ENCODE data around the gene ULBP1. TPM values are rescaled to one million over a fixed set of nuclear protein-coding genes. Genes with fewer than 3 reads are reported as not detected.

ULBP1 gene
- total RNA-seq, 2 experiments from 2014 or later = 2.5 to 2.7 TPM

DNA sequence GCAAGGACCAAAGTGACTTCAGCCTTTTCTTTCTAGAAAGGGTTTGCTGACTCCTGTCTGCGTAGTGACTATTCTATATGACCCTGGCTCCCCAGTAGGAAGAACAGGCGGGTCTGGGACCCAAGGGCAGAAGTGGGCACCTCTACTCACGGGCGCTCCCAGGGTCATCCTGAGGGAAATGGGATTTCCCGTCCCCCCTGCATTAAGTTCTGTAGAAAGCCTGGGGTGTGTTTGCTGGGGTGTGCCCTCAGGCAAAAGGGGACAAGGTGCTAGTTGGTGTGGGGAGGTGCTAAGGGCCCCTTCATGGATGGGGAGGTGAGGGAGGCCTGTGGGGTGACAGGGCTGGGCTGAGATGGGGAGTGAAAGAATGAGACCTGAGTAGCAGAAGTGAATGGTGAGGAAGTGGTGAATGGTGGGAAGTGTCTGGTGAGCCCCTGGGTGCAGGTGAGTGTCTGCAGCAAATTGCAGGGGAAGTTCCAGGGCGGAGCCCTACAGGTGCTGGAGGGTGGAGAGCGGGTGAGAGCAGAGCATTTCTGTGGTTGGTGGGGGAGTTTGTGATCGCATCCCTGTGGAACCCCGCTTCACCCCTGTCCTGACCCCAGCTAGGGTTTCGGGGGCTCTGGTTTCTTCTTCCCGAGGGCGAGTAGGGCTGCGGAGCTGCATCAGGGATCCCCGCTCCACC, 40.5 kb downstream of the ULBP1 start:
- DNase-seq (peak; percentile 78), ATAC-seq (peak; percentile 31)
- Mint-ChIP-seq H3K27me3 (peaks cover 14% of the 10 kb centered on the region), H3K36me3 (ENCODE audit: low read depth) (no peaks in the 10 kb centered on the region), H3K4me1 (ENCODE audit: low read depth) (peaks cover 60% of the 10 kb centered on the region), H3K9me3 (peaks cover 1% of the 10 kb centered on the region), H3K27ac (peak overlapping the region; percentile 9), H3K4me3 (peak overlapping the region; percentile 79)
- ChIA-PET POLR2A (no interaction called here), CTCF (no interaction called here)
- TF ChIP-seq CTCF (IDR thresholded peaks at IDR 0.05) = no peak
- intact Hi-C loops (cut with micrococcal nuclease) = loop anchor here (5.0 kb wide), 2 partner anchors 42 to 67 kb away; partner anchors contain the start of gene ULBP1

GRCh38 chr6:150004783-150005717, 41.3 kb downstream of the ULBP1 start:
- Mint-ChIP-seq H3K9me3 (peaks cover 1% of the 10 kb centered on the region), H3K36me3 (ENCODE audit: low read depth) (no peaks in the 10 kb centered on the region), H3K4me3 (peak overlapping the region; percentile 79), H3K27me3 (peaks cover 19% of the 10 kb centered on the region), H3K27ac (peak overlapping the region; percentile 73), H3K4me1 (ENCODE audit: low read depth) (peaks cover 60% of the 10 kb centered on the region)
- no peak for TF ChIP-seq CTCF (IDR thresholded peaks at IDR 0.05)
- intact Hi-C loops (cut with micrococcal nuclease) = loop anchor here (5.0 kb wide), 2 partner anchors 43 to 68 kb away; partner anchors contain the start of gene ULBP1
- ATAC-seq = peak; percentile 80
- POLR2A ChIA-PET = no interaction called here
- peak; percentile 94 for DNase-seq
- CTCF ChIA-PET = no interaction called here

DNA sequence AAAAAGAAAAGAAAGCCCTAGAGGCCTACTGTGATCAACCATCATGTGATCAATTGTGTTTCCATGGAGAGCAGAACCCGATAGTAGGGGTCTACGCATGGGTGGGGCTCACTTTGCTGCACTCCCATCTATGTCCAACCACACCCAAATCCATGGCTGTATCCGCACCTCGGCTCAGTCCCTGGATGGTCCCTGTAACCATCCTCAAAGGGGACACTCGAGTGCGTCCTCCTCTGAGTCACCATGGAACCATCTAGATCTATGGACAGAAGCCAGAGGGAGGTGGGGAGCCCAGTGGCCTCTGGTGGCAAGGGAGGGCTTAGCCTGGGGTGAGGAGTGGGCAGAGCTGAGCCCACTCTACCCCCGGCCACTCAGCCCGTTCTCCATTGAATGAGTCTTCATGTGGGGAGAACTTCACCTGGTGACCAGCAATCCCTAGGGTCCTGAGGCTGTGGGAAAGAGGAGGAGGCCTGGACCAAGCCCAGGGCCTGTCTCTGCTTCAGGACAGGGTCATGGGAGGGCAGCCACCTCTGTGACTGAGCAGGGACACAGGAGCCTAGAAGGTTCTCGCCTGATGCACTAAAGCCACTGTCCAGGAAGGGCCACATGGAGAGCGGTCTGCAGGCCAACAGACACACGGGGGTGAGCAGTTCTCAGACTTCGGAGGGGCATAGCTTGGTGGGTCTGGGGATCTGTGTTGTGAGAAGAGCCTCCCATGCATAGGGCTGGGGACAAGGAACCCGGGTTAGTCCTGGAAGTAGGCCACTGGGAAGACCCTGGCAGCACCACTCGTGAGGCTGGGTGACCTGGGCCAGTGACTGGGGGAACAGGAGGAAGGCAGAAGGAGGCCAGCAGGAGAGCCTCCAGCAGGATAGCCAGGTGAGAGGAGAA, 42.3 kb downstream of the ULBP1 start:
- Mint-ChIP-seq H3K9me3 (peaks cover 1% of the 10 kb centered on the region), H3K27me3 (peaks cover 24% of the 10 kb centered on the region), H3K27ac (no peak overlapping the region), H3K4me1 (ENCODE audit: low read depth) (peaks cover 52% of the 10 kb centered on the region), H3K4me3 (peak overlapping the region; percentile 79), H3K36me3 (ENCODE audit: low read depth) (no peaks in the 10 kb centered on the region)
- intact Hi-C loops (cut with micrococcal nuclease) = no loop called here
- TF ChIP-seq CTCF (IDR thresholded peaks at IDR 0.05) = no peak
- DNase-seq (no peak), ATAC-seq (no peak)
- ChIA-PET POLR2A (interaction anchor here (0.6 kb wide), 2 partner anchors 32 to 440 kb away, joined by 3 read pairs; partner anchors contain the start of gene GINM1), CTCF (interaction anchor here (1.2 to 3.5 kb wide), 2 partner anchors 11 to 15 kb away, joined by 4 to 26 read pairs; no protein-coding TSS in a partner anchor)

DNA sequence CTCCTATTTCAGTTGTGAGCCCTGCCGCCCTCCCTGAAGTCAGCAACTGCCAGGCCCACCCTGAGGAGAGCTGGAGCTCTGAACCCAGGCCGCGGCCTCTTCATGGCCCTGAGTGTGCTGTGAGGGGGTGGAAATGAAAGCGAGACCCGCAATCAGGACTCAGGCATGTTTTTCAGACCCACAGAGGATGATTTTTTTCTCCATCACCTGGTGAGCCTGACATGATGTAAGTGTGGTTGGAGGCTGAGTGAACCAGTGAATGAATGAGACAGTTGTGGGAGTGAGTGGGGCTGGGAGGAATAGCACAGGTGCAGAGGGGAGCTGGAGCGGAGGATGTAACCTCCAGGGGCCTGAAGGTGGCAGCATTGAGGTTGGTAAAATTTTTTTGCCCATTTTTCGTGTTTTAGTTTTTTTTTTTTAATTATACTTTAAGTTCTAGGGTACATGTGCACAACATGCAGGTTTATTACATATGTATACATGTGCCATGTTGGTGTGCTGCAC, 43.3 kb downstream of the ULBP1 start:
- Mint-ChIP-seq H3K4me1 (ENCODE audit: low read depth) (peaks cover 42% of the 10 kb centered on the region), H3K27me3 (peaks cover 31% of the 10 kb centered on the region), H3K27ac (no peak overlapping the region), H3K36me3 (ENCODE audit: low read depth) (no peaks in the 10 kb centered on the region), H3K9me3 (peaks cover 1% of the 10 kb centered on the region), H3K4me3 (no peak overlapping the region)
- intact Hi-C loops (cut with micrococcal nuclease) = no loop called here
- CTCF ChIA-PET = interaction anchor here (1.2 to 3.5 kb wide), 2 partner anchors 10 to 16 kb away, joined by 4 to 26 read pairs; no protein-coding TSS in a partner anchor
- POLR2A ChIA-PET = interaction anchor here (0.6 kb wide), 1 partner anchor 31 kb away, joined by 3 read pairs; no protein-coding TSS in a partner anchor
- peak; percentile 71 for DNase-seq
- peak; percentile 80 for TF ChIP-seq CTCF (IDR thresholded peaks at IDR 0.05)
- peak; percentile 52 for ATAC-seq
